A549 treated with dexamethasone at 1 μM for 4 hours (cell line): ENCODE data around the gene CFAP44. TPM values are rescaled to one million over a fixed set of nuclear protein-coding genes. Genes with fewer than 3 reads are reported as not detected.

ENCODE experiments used
- total RNA-seq: library from RNA; stranded (reverse); fragments of 200-300 nt; extraction: Qiagen RNA extraction; gene quantifications from 5 replicates; pipeline ENCODE4 v1.2.3, GENCODE V29; 2022

The CFAP44 gene
- 0.76 to 1.7 TPM (median 1.5 TPM) in 5 replicates for total RNA-seq

DNA sequence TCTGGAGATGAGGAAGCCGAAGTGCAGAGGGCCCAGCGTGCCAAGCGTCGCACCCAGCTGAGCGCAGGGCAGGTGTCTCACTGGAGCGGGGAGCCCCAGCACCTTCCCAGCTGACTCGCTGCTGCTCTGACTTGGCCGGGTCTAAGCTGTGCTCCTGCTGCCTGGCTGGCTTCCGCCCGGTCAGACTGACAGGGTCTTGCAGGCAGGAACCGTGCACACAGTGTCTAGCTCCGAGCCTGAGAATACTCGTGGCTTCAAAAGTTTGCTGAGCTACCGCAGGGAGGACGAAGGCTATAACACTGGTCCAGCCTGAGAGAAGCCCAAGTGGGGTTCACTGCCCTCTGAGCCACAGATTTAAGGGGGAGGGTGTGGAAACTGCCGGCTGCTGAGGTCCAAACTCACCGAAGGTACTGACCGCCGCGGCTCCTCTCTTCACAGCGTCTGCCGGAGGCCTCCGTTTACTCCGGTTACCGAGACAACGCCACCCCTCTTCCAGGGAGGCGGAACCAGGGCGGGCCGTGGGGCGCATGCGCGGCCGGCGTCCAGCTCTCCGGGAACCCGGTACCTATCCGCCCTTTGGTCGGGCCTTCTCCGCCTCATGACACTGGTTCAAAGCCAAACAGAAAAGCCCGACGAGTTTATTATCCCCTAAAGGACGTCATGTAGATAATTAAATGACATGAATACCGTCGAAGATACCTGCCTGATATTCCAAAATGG lies at the start of gene CFAP44:
Gene CFAP44, minus strand, starts transcription at position 443 of the 720 bp plus-strand sequence. CDS start 7,829 bp downstream, outside the sequence.

Other genes with a start within 250 kb of the CFAP44 start
- gene BOC, start 229.9 kb downstream of the CFAP44 start, total RNA-seq: 4.5 to 5.3 TPM (median 4.6 TPM) in 5 replicates
- gene SPICE1, start 73.7 kb upstream of the CFAP44 start, total RNA-seq: 4.5 to 8.0 TPM (median 7.4 TPM) in 5 replicates
- 0.29 to 0.53 TPM (median 0.49 TPM) in 5 replicates for gene SIDT1, start 91.1 kb upstream of the CFAP44 start, total RNA-seq